Pancreas (tissue), 10 donors: ENCODE results near the gene OMD. TPM values are rescaled to one million over a fixed set of nuclear protein-coding genes. Genes with fewer than 3 reads are reported as not detected.

ENCODE experiments used
- ATAC-seq, 4 donors: fragments of 200-7000 bp; cut with Tn5 transposase; one replicate each; pipeline versions ENCODE4 v1.8.0 to v1.9.1; 2020; ENCODE audit warnings: mild to moderate bottlenecking in 4 of 4, moderate library complexity in 4 of 4
- DNase-seq, 6 donors: peaks; one replicate each; pipeline ENCODE4 v3.0.0-alpha.2; 2020
- FAIRE-seq: peaks from 2 replicates; lab custom pipeline; 2012; peaks lifted over from hg19 to GRCh38; lab: Jason Lieb, UNC
- H3K27ac ChIP-seq, 4 donors: fragments of 200-600 bp; sonication (generic); 1 replicate in 3 of 4; 2 replicates in 1 of 4; pipeline versions ENCODE4 v1.5.0 to v1.8.0; 2020
- H3K27me3 ChIP-seq, 4 donors: fragments of 200-600 bp; one replicate each; pipeline ENCODE4 v1.8.0; 2021
- H3K36me3 ChIP-seq, 3 donors: fragments of 200-600 bp; sonication (generic) in 1 of 3; one replicate each; pipeline versions ENCODE4 v1.5.0 to v1.8.0; 2020 to 2021
- H3K4me1 ChIP-seq, 3 donors: fragments of 200-600 bp; one replicate each; pipeline ENCODE4 v1.8.0; 2021
- H3K4me3 ChIP-seq, 4 donors: fragments of 200-600 bp; sonication (generic) in 2 of 4; one replicate each; pipeline versions ENCODE4 v1.5.0 to v1.8.0; 2020 to 2021
- H3K9me3 ChIP-seq, 4 donors: fragments of 200-600 bp; one replicate each; pipeline ENCODE4 v1.8.0; 2021
- WGBS, 2 donors: extraction: QIAGEN DNeasy Blood & Tissue Kit; methylation state at CpG; one replicate each; pipeline ENCODE4 v1.1.7; 2013; 5-methylcytosine and 5-hydroxymethylcytosine counted together
- intact Hi-C, 3 donors: fragments of 100-400 bp; cut with DNase I; formaldehyde crosslinking; loops; one replicate each; pipeline versions ENCODE4 v1.11.1 to v1.14.2; 2022
- polyA plus RNA-seq, 2 donors: library from polyadenylated mRNA; stranded (reverse); fragments of 200-250 nt; gene quantifications; one replicate each; pipeline ENCODE4 v1.2.3, GENCODE V29; 2013
- total RNA-seq, 6 donors: library from RNA; stranded (reverse); fragmentation: NEBNext Ultra II Directional in 4 of 6; extraction: Animal tissue kit (Norgen Biotek cat#: 25700) in 4 of 6; gene quantifications; one replicate each; pipeline versions ENCODE4 v1.2.1 to v1.2.4, GENCODE V29; 2021 to 2023
- TF ChIP-seq, protein P1 (sequence below), 4 donors: fragments of 200-600 bp; sonication (generic) in 3 of 4; IDR thresholded peaks; one replicate each; pipeline versions ENCODE4 v1.5.0 to v1.8.0; 2021; ENCODE audit warnings: antibody characterized with exemption in 4 of 4
- donor health status: healthy with polysubstance abuse.
- donor health status: DM: no; HTN: no; CAD: no; lungs with moderate emphysema.
- donor health status: DM: no; HTN: no; CAD: no.
- donor health status: control.
- donor health status: control.
- donor health status: Bipolar disorder and iron deficiency.
- donor health status: DM: yes; HTN: yes; CAD: no.
- donor health status: DM: no; HTN: no; CAD: no.
- donor health status: DM: no; HTN: no; CAD: no.
- donor health status: DM: yes; HTN: yes; CAD: no.

The OMD gene
- total and polyA plus RNA-seq, 8 donors = 0.19 to 2.4 (median 0.52) TPM; not detected in 1

DNA sequence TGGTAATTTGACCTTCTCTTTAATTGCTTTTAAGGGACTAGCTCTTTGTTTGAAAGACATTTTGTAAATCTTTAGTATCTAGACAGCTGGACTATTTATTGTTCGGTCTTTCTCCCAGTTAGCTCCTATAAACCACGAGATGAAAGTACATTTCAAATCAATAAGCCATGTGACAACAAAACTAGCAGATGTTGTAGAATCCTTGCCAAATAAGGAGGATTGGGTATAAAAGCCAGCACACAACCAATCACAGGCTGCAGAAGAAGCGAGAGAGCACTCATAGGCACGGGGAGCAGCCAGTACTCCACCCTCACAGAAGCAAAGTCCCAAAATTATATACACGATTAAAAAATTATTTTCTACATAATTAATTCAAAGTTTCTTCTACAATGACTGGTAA is 8.1 kb upstream of the OMD start:
- Histone ChIP-seq H3K4me1 (no peaks in the 10 kb centered on the region), H3K36me3 (no peaks in the 10 kb centered on the region), H3K27me3 (no peaks in the 10 kb centered on the region), H3K4me3 (no peak overlapping the region), H3K9me3 (no peaks in the 10 kb centered on the region), H3K27ac (no peak overlapping the region)
- no peak for FAIRE-seq
- DNase-seq = no peak
- 76 to 83% methylated on average over 5 of the region's 5 CpGs for WGBS, 2 donors
- TF ChIP-seq, protein P1, sequence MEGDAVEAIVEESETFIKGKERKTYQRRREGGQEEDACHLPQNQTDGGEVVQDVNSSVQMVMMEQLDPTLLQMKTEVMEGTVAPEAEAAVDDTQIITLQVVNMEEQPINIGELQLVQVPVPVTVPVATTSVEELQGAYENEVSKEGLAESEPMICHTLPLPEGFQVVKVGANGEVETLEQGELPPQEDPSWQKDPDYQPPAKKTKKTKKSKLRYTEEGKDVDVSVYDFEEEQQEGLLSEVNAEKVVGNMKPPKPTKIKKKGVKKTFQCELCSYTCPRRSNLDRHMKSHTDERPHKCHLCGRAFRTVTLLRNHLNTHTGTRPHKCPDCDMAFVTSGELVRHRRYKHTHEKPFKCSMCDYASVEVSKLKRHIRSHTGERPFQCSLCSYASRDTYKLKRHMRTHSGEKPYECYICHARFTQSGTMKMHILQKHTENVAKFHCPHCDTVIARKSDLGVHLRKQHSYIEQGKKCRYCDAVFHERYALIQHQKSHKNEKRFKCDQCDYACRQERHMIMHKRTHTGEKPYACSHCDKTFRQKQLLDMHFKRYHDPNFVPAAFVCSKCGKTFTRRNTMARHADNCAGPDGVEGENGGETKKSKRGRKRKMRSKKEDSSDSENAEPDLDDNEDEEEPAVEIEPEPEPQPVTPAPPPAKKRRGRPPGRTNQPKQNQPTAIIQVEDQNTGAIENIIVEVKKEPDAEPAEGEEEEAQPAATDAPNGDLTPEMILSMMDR (IDR thresholded peaks at IDR 0.05) = no peak
- no peak for ATAC-seq
- intact Hi-C loops = no loop called here

DNA sequence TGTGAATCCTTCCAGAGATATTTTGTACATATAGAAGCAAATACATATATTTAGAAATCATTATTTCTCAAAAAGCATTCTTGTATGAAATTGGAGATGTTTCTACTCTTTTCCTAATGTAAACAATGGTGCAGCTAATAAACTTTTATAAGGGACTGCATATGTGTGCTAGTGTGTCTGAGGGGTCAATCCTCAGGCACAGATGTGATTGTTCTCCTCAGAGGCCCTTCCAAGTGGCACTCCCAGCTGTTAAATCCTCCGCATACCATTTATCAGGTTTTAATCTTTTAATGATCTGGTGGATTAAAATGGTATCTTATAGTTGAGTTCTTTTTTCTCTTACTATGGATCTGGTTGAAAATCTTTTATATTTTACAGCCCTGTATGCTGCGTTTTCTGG is 5.6 kb upstream of the OMD start:
- DNase-seq (no peak), ATAC-seq (no peak), FAIRE-seq (no peak)
- intact Hi-C loops = no loop called here
- no peak overlapping the region for H3K27ac ChIP-seq
- H3K4me1 ChIP-seq = no peaks in the 10 kb centered on the region
- WGBS, 2 donors = 73 to 95% methylated on average over 2 of the region's 2 CpGs
- no peak overlapping the region for H3K4me3 ChIP-seq
- H3K27me3 ChIP-seq = no peaks in the 10 kb centered on the region
- H3K36me3 ChIP-seq = no peaks in the 10 kb centered on the region
- TF ChIP-seq, protein P1 (IDR thresholded peaks at IDR 0.05) = no peak
- H3K9me3 ChIP-seq = no peaks in the 10 kb centered on the region

DNA sequence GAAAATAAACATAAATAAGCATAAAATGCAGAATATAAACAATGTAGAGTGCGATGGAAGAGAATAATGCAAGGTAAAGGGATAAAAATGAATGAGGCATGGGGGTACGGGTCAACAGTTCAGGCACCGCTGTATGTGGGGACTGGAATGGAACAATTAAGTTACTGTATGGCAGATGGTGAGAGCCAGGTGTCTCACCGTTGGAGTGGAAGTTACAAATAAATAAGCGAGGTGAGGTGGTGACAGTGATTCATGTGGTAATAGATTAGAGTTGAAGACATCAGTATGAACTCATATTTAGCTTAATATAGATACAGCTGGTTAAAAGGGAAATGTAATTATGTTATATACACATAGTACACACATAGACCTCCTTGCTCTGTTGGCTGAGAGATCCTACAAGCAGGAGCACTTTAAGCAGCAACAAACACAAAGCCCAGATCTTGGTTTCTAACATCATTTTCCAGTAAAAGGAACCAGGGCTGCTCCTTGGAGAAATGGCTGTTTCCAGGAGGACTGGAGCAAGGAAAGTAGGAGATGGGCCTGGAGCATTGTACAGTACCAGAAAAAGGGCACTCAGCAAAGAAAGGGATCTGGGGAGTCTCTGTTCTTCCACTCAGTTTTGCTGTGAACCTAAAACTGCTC is 2.4 kb upstream of the OMD start:
- ATAC-seq (peak in 2 of 4 donors; percentile 17 to 60), FAIRE-seq (no peak), DNase-seq (no peak)
- Histone ChIP-seq H3K4me1 (no peaks in the 10 kb centered on the region), H3K4me3 (no peak overlapping the region), H3K36me3 (no peaks in the 10 kb centered on the region), H3K9me3 (no peaks in the 10 kb centered on the region), H3K27me3 (no peaks in the 10 kb centered on the region), H3K27ac (no peak overlapping the region)
- TF ChIP-seq, protein P1 (IDR thresholded peaks at IDR 0.05) = no peak
- intact Hi-C loops = no loop called here
- 81 to 82% methylated on average over 5 of the region's 5 CpGs for WGBS, 2 donors

DNA sequence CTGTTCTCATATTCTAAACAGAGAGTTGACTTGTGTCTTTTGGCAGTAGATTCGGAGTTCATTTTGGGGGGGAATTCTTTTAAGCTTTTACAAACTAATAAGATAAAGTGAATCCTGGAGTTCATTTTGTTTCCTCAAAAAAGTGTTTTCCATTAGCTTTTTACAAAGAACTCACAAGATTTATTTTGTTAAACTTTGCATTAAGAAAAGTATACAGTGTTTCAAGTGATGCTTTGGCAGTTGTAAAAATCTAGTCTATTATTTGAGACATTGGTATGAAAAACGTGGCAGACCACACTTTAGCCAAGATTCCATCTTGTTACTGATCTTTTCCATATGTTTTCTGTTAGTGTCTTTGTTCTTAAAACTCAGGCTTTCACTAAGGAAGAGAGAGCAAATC is 1.2 kb upstream of the OMD start:
- DNase-seq = no peak
- 45 to 56% methylated on average over 2 of the region's 2 CpGs for WGBS, 2 donors
- Histone ChIP-seq H3K9me3 (no peaks in the 10 kb centered on the region), H3K27me3 (no peaks in the 10 kb centered on the region), H3K36me3 (no peaks in the 10 kb centered on the region), H3K4me1 (no peaks in the 10 kb centered on the region), H3K4me3 (no peak overlapping the region), H3K27ac (no peak overlapping the region)
- intact Hi-C loops = no loop called here
- TF ChIP-seq, protein P1 (IDR thresholded peaks at IDR 0.05) = no peak
- no peak for ATAC-seq
- peak; percentile 49 for FAIRE-seq

DNA sequence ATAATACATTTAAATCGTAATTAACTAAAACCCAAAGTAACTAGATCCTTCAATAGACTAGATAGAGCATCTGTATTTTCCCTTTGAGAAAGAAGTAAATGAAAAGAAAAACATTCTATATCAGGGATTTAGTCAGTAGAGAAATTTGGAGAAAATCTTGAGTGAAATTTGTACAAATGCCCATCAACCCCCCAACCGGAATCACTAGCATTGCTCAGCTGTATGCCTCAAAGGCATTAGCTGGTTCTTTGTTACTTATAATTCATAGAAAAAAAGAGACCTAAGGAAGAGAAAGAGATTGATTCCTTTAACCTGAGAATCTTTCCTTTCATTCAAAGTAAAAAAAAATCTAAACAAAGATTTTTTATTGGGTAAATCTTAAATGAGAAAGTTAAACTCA is 659 bp downstream of the OMD start:
- Histone ChIP-seq H3K36me3 (no peaks in the 10 kb centered on the region), H3K27me3 (no peaks in the 10 kb centered on the region), H3K4me3 (no peak overlapping the region), H3K9me3 (no peaks in the 10 kb centered on the region), H3K4me1 (no peaks in the 10 kb centered on the region), H3K27ac (no peak overlapping the region)
- ATAC-seq (no peak), FAIRE-seq (no peak), DNase-seq (no peak)
- TF ChIP-seq, protein P1 (IDR thresholded peaks at IDR 0.05) = no peak
- WGBS, 2 donors = 94% methylated on average over 2 of the region's 2 CpGs
- intact Hi-C loops = no loop called here
